HepG2 (cell line): ENCODE data around the gene SPAG9. TPM values are rescaled to one million over a fixed set of nuclear protein-coding genes. Genes with fewer than 3 reads are reported as not detected.

Source experiments
- ARID4A ChIP-seq: sonication (generic); formaldehyde crosslinking; IDR thresholded peaks from 2 replicates; pipeline ENCODE4 v1.5.0; 2020; ENCODE audit warnings: mild to moderate bottlenecking, missing genetic modification reagents, borderline replicate concordance
- IKZF5 ChIP-seq: IDR thresholded peaks from 2 replicates; pipeline ENCODE4 v1.6.1; 2018; ENCODE audit warnings: missing genetic modification reagents, mild to moderate bottlenecking, missing compliant biosample characterization
- MEIS1 ChIP-seq: sonication (generic); formaldehyde crosslinking; IDR thresholded peaks from 2 replicates; pipeline ENCODE4 v1.9.0; 2021; ENCODE audit warnings: mild to moderate bottlenecking, missing genetic modification reagents, moderate library complexity, borderline replicate concordance
- MEIS2 ChIP-seq: sonication (generic); formaldehyde crosslinking; IDR thresholded peaks from 2 replicates; pipeline ENCODE4 v1.9.0; 2021; ENCODE audit warnings: mild to moderate bottlenecking, missing genetic modification reagents
- NCOR1 ChIP-seq: fragments of 200-600 bp; sonication (generic); IDR thresholded peaks from 2 replicates; pipeline ENCODE4 v1.7.0; 2017; ENCODE audit warnings: antibody characterized with exemption, low read length, borderline replicate concordance
- NR2C2 ChIP-seq: sonication (generic); formaldehyde crosslinking; IDR thresholded peaks from 2 replicates; pipeline ENCODE4 v1.4.0; 2020; ENCODE audit warnings: missing genetic modification reagents, mild to moderate bottlenecking, moderate library complexity, borderline replicate concordance
- PHF21A ChIP-seq: sonication (generic); formaldehyde crosslinking; IDR thresholded peaks from 2 replicates; pipeline ENCODE4 v1.5.0; 2020; ENCODE audit warnings: mild to moderate bottlenecking, missing genetic modification reagents
- SOX5 ChIP-seq: IDR thresholded peaks from 2 replicates; pipeline ENCODE4 v1.6.1; 2016; ENCODE audit warnings: borderline replicate concordance
- ZBTB46 ChIP-seq: sonication (generic); formaldehyde crosslinking; IDR thresholded peaks from 2 replicates; pipeline ENCODE4 v1.4.0; 2020; ENCODE audit warnings: mild to moderate bottlenecking, missing genetic modification reagents, borderline replicate concordance
- ZNF362 ChIP-seq: sonication (generic); formaldehyde crosslinking; IDR thresholded peaks from 2 replicates; pipeline ENCODE4 v1.4.0; 2020; ENCODE audit warnings: missing genetic modification reagents, mild to moderate bottlenecking, borderline replicate concordance
- ZNF710 ChIP-seq: sonication (generic); formaldehyde crosslinking; IDR thresholded peaks from 2 replicates; pipeline ENCODE4 v1.5.0; 2020; ENCODE audit warnings: mild to moderate bottlenecking, missing genetic modification reagents, borderline replicate concordance
- ZNF788 ChIP-seq: sonication (generic); formaldehyde crosslinking; IDR thresholded peaks from 2 replicates; pipeline ENCODE4 v1.5.0; 2020; ENCODE audit warnings: mild to moderate bottlenecking, missing genetic modification reagents, borderline replicate concordance
- polyA plus RNA-seq, 8 experiments: library from polyadenylated mRNA; depleted of rRNA in 3 of 8; stranded (reverse) in 7 of 8; unstranded in 1 of 8; fragments of >200 nt; fragmentation: Illumina TruSeq in 4 of 8; extraction: Trizol in 4 of 8; gene quantifications; 2 replicates each; pipeline versions ENCODE4 v1.2.1 to v1.2.3, GENCODE V29; 2011 to 2016; ENCODE audit warnings: low read depth in 4 of 8, missing spikeins in 1 of 8, mixed read lengths in 1 of 8; ENCODE audit not compliant: insufficient read depth in 1 of 8
- total RNA-seq, 5 experiments: library from RNA; depleted of rRNA; stranded (reverse); fragments of >200 nt; fragmentation: Illumina TruSeq; extraction: Trizol; gene quantifications; 2 replicates each; pipeline ENCODE4 v1.2.3, GENCODE V29; 2016; ENCODE audit warnings: low read depth in 1 of 5

SPAG9 gene
- total and polyA plus RNA-seq, 2 of the 13 experiments (the other 11 are each of a cell fraction or from before 2014, with no cell fraction given): 43.2 to 78.6 TPM

- TF ChIP-seq ZBTB46 (CRISPR knock-in tag) (no peak), ZNF362 (CRISPR knock-in tag) (peak; percentile 99), ZNF710 (0 out of 2 replicates have a peak, but pooled peaks have one; percentile 15), IKZF5 (0 out of 2 replicates have a peak, but pooled peaks have one; percentile 16), NCOR1 (peak; percentile 52; the same call in 1 of the 2 replicates), ZNF788 (CRISPR knock-in tag) (peak; percentile 12; the same call in 1 of the 2 replicates), MEIS2 (CRISPR knock-in tag) (no peak), MEIS1 (CRISPR knock-in tag) (0 out of 2 replicates have a peak, but pooled peaks have one; percentile 44), NR2C2 (CRISPR knock-in tag) (peak; percentile 33; the same call in 1 of the 2 replicates), SOX5 (CRISPR knock-in tag) (peak; percentile 76), PHF21A (CRISPR knock-in tag) (peak; percentile 49; the same call in 1 of the 2 replicates), ARID4A (CRISPR knock-in tag) (peak; percentile 52)
Observed at GRCh38 chr17:51097708-51098446, 22.8 kb downstream of the SPAG9 start (continued).
